ENCODE data around the gene SLC25A51. TPM values are rescaled to one million over a fixed set of nuclear protein-coding genes. Genes with fewer than 3 reads are reported as not detected.

The SLC25A51 gene
- total RNA-seq, 1 experiment from 2014 or later, result 23.4 TPM

GRCh38 chr9:37915911-37916470, 12.1 kb upstream of the SLC25A51 start:
- intact Hi-C loops (cut with micrococcal nuclease; ENCODE audit: unreplicated experiment), result no loop called here
- Histone ChIP-seq H3K27me3 (ENCODE audit: control insufficient read depth, insufficient read depth, low read length) (no peaks in the 10 kb centered on the region), H3K4me3 (ENCODE audit: low read depth in 2 of 2, low read length in 2 of 2) (no peak overlapping the region), H3K36me3 (ENCODE audit: control insufficient read depth, insufficient read depth, low read length) (no peaks in the 10 kb centered on the region; the same call in none of the 2 replicates), H3K4me1 (ENCODE audit: control insufficient read depth, insufficient read depth, low read length) (peaks cover 27% of the 10 kb centered on the region), H3K27ac (ENCODE audit: low read length) (no peak overlapping the region; the same call in 1 of the 2 replicates), H3K9me3 (ENCODE audit: control insufficient read depth, insufficient read depth, low read depth, low read length) (no peaks in the 10 kb centered on the region)
- POLR2A ChIA-PET, result interaction anchor here (0.8 kb wide), 1 partner anchor 9 kb away, joined by 5 read pairs; no protein-coding TSS in a partner anchor
- no TSS peak for BruUV-seq (replicated peaks)
- CTCF ChIA-PET, result interaction anchor here (0.6 to 0.7 kb wide), 2 partner anchors 179 to 435 kb away, joined by 3 to 5 read pairs; no protein-coding TSS in a partner anchor
- DNase-seq (ENCODE audit: low read depth, low spot score) (no peak), ATAC-seq (no peak)
- in situ Hi-C loops (cut with HindIII; ENCODE audit: low pct_unique_long_range_greater_than_20kb, low sequenced_read_pairs), result no loop called here
- TF ChIP-seq REST (IDR thresholded peaks at IDR 0.05; ENCODE audit: insufficient read depth in 1 of 2, low read depth in 2 of 2, low read length in 1 of 2) (no peak), CTCF (IDR thresholded peaks at IDR 0.05) (no peak), TCF7L2 (IDR thresholded peaks at IDR 0.05; ENCODE audit: low read depth, low read length) (no peak), SIN3A (IDR thresholded peaks at IDR 0.05; ENCODE audit: borderline replicate concordance, insufficient read depth, low read depth, low read length) (no peak), POLR2AphosphoS5 (IDR thresholded peaks at IDR 0.05; ENCODE audit: low read depth, low read length) (no peak; the same call in 1 of the 2 replicates)

GRCh38 chr9:37914701-37915358, 10.9 kb upstream of the SLC25A51 start:
- ChIA-PET POLR2A (no interaction called here), CTCF (no interaction called here)
- Histone ChIP-seq H3K27me3 (ENCODE audit: control insufficient read depth, insufficient read depth, low read length) (no peaks in the 10 kb centered on the region), H3K9me3 (ENCODE audit: control insufficient read depth, insufficient read depth, low read depth, low read length) (no peaks in the 10 kb centered on the region), H3K36me3 (ENCODE audit: control insufficient read depth, insufficient read depth, low read length) (no peaks in the 10 kb centered on the region; the same call in none of the 2 replicates), H3K27ac (ENCODE audit: low read length) (no peak overlapping the region), H3K4me1 (ENCODE audit: control insufficient read depth, insufficient read depth, low read length) (peaks cover 27% of the 10 kb centered on the region), H3K4me3 (ENCODE audit: low read depth in 2 of 2, low read length in 2 of 2) (no peak overlapping the region)
- DNase-seq (ENCODE audit: low read depth, low spot score) (no peak), ATAC-seq (no peak)
- in situ Hi-C loops (cut with HindIII; ENCODE audit: low pct_unique_long_range_greater_than_20kb, low sequenced_read_pairs), result no loop called here
- TF ChIP-seq SIN3A (IDR thresholded peaks at IDR 0.05; ENCODE audit: borderline replicate concordance, insufficient read depth, low read depth, low read length) (no peak), TCF7L2 (IDR thresholded peaks at IDR 0.05; ENCODE audit: low read depth, low read length) (no peak), POLR2AphosphoS5 (IDR thresholded peaks at IDR 0.05; ENCODE audit: low read depth, low read length) (no peak), REST (IDR thresholded peaks at IDR 0.05; ENCODE audit: insufficient read depth in 1 of 2, low read depth in 2 of 2, low read length in 1 of 2) (no peak), CTCF (IDR thresholded peaks at IDR 0.05) (no peak)
- intact Hi-C loops (cut with micrococcal nuclease; ENCODE audit: unreplicated experiment), result loop anchor here (5.0 kb wide), 2 partner anchors 117 to 447 kb away; no protein-coding TSS in a partner anchor
- BruUV-seq (replicated peaks), result no TSS peak
